Fibroblast of lung (primary cell): ENCODE measurements around the gene CELF5. TPM values are rescaled to one million over a fixed set of nuclear protein-coding genes. Genes with fewer than 3 reads are reported as not detected.

Source experiments
- DNase-seq, 2 donors: peaks; one replicate each; pipeline versions ENCODE4 v3.0.0 to v3.0.0-alpha.2; 2010; ENCODE audit warnings: low read depth in 2 of 2
- H2AFZ ChIP-seq: 2 replicates; pipeline ENCODE4 v1.5.1; 2012; ENCODE audit warnings: low read length, control low read depth, inconsistent platforms
- H3K27ac ChIP-seq: 2 replicates; pipeline ENCODE4 v1.5.1; 2011; ENCODE audit warnings: low read length, control low read depth; ENCODE audit not compliant: insufficient read depth
- H3K27me3 ChIP-seq: 2 replicates; pipeline ENCODE4 v1.5.1; 2011; ENCODE audit warnings: mild to moderate bottlenecking, low read length; ENCODE audit not compliant: control insufficient read depth, insufficient read depth
- H3K36me3 ChIP-seq: 2 replicates; pipeline ENCODE4 v1.5.1; 2011; ENCODE audit warnings: low read length; ENCODE audit not compliant: control insufficient read depth, insufficient read depth
- H3K4me1 ChIP-seq: 2 replicates; pipeline ENCODE4 v1.5.1; 2011; ENCODE audit warnings: low read length; ENCODE audit not compliant: control insufficient read depth, insufficient read depth; ENCODE audit errors: extremely low read depth
- H3K4me2 ChIP-seq: 2 replicates; pipeline ENCODE4 v1.5.1; 2011; ENCODE audit warnings: low read length, control low read depth; ENCODE audit not compliant: insufficient read depth; ENCODE audit errors: extremely low read depth
- H3K4me3 ChIP-seq, 4 experiments: fragments of 200-600 bp in 1 of 4; sonication (generic) in 1 of 4; replicated peaks in 1 of 4; 2 replicates each; pipeline ENCODE4 v1.5.1; 2011 to 2016; ENCODE audit warnings: low read length in 4 of 4, low read depth in 3 of 4, mild to moderate bottlenecking in 3 of 4, control low read depth in 2 of 4, inconsistent platforms in 1 of 4, mixed read lengths in 1 of 4; ENCODE audit not compliant: insufficient read depth in 1 of 4; ENCODE audit errors: control extremely low read depth in 1 of 4
- H3K79me2 ChIP-seq: 2 replicates; pipeline ENCODE4 v1.5.1; 2012; ENCODE audit warnings: mild to moderate bottlenecking, low read length, inconsistent platforms; ENCODE audit not compliant: control insufficient read depth, insufficient read depth
- H3K9ac ChIP-seq: 2 replicates; pipeline ENCODE4 v1.5.1; 2011; ENCODE audit warnings: mild to moderate bottlenecking, low read length, control low read depth; ENCODE audit not compliant: insufficient read depth
- H3K9me3 ChIP-seq: 2 replicates; pipeline ENCODE4 v1.5.1; 2012; ENCODE audit warnings: low read depth, low read length; ENCODE audit not compliant: control insufficient read depth, insufficient read depth
- H4K20me1 ChIP-seq: 2 replicates; pipeline ENCODE4 v1.5.1; 2011; ENCODE audit warnings: low read length; ENCODE audit not compliant: control insufficient read depth, insufficient read depth; ENCODE audit errors: extremely low read depth
- EZH2 ChIP-seq: IDR thresholded peaks from 2 replicates; pipeline ENCODE4 v1.5.1; 2012; ENCODE audit warnings: low read length, control low read depth, mild to moderate bottlenecking; ENCODE audit errors: missing control alignments
- polyA plus RNA-seq, 2 donors: library from polyadenylated mRNA; depleted of rRNA in 1 of 2; stranded (reverse) in 1 of 2; unstranded in 1 of 2; fragments of >200 nt; gene quantifications; 2 replicates each; pipeline ENCODE4 v1.2.1, GENCODE V29; 2011 to 2012; ENCODE audit warnings: missing spikeins in 1 of 2
- total RNA-seq: library from RNA; depleted of rRNA; stranded (reverse); fragments of >200 nt; gene quantifications from 2 replicates; pipeline ENCODE4 v1.2.1, GENCODE V29; 2014
- TF ChIP-seq, protein P1 (sequence below), 2 donors: IDR thresholded peaks in 1 of 2; conservative IDR thresholded peaks in 1 of 2; 1 replicate in 1 of 2; 2 replicates in 1 of 2; pipeline ENCODE4 v1.5.1; 2011 to 2012; ENCODE audit warnings: low read length in 2 of 2, control low read depth in 1 of 2, inconsistent platforms in 1 of 2, low read depth in 1 of 2, mild to moderate bottlenecking in 1 of 2

CELF5 gene
- total and polyA plus RNA-seq, 2 donors (not counting 1 experiment from before 2014, with no cell fraction given) = under 0.01 TPM; not detected in 1

DNA sequence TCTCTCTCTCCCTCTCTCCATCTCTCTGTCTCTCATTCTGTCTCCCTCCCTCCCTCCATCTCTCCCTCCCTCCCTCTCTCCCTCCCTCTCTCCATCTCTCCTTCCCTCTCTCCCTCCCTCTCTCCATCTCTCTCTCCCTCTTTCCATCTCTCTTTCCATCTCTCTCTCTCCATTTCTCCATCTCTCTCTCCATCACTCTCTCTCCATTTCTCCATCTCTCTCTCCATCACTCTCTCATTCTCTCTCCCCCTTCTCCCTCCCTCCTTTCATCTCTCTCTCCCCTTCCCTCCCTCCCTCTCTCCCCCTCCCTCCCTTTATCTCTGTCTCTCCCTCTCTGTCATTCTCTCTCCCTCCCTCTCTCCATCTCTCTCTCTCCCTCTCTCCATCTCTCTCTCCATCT is 86.2 kb downstream of the CELF5 start:
- Histone ChIP-seq H3K9me3 (no peaks in the 10 kb centered on the region), H3K79me2 (no peaks in the 10 kb centered on the region), H3K36me3 (no peaks in the 10 kb centered on the region), H3K4me3 (no peak overlapping the region), H2AFZ (no peak overlapping the region), H3K4me2 (no peak overlapping the region), H3K4me1 (no peaks in the 10 kb centered on the region), H3K27me3 (peaks cover 10% of the 10 kb centered on the region), H4K20me1 (no peaks in the 10 kb centered on the region), H3K27ac (no peak overlapping the region), H3K9ac (no peak overlapping the region)
- DNase-seq = no peak
- no peak for TF ChIP-seq EZH2
- TF ChIP-seq, protein P1, sequence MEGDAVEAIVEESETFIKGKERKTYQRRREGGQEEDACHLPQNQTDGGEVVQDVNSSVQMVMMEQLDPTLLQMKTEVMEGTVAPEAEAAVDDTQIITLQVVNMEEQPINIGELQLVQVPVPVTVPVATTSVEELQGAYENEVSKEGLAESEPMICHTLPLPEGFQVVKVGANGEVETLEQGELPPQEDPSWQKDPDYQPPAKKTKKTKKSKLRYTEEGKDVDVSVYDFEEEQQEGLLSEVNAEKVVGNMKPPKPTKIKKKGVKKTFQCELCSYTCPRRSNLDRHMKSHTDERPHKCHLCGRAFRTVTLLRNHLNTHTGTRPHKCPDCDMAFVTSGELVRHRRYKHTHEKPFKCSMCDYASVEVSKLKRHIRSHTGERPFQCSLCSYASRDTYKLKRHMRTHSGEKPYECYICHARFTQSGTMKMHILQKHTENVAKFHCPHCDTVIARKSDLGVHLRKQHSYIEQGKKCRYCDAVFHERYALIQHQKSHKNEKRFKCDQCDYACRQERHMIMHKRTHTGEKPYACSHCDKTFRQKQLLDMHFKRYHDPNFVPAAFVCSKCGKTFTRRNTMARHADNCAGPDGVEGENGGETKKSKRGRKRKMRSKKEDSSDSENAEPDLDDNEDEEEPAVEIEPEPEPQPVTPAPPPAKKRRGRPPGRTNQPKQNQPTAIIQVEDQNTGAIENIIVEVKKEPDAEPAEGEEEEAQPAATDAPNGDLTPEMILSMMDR (conservative IDR thresholded peaks at IDR 0.05 in 1 of 2, IDR thresholded peaks at IDR 0.05 in 1 of 2; ENCODE audit: low read depth in 1 of 2, low read length in 2 of 2) = no peak

DNA sequence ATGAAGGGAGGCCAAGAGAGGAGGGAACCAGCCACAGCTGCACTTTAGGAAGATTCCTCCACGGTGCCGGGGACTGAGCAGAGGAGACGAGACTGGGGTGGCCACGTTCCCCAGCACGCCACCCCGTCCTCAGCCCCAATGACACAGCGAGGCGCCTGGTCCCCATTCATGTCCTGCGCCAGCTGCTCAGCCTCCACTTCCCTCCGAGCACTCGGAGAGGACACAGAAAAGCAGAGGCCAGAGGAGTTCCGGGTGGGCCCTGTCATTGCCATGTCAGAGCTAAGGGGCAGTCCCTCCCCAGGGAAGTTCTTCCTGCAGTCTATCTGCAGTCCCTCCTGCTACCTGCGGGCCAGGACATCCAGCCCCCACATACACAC is 88.7 kb downstream of the CELF5 start:
- no peaks in the 10 kb centered on the region for H3K4me1 ChIP-seq
- H4K20me1 ChIP-seq = no peaks in the 10 kb centered on the region
- DNase-seq = no peak
- no peak overlapping the region for H2AFZ ChIP-seq
- no peak for TF ChIP-seq EZH2
- TF ChIP-seq, protein P1 (conservative IDR thresholded peaks at IDR 0.05 in 1 of 2, IDR thresholded peaks at IDR 0.05 in 1 of 2; ENCODE audit: low read depth in 1 of 2, low read length in 2 of 2) = no peak
- H3K9ac ChIP-seq = no peak overlapping the region
- H3K36me3 ChIP-seq = no peaks in the 10 kb centered on the region
- H3K27me3 ChIP-seq = peaks cover 10% of the 10 kb centered on the region
- H3K4me3 ChIP-seq = no peak overlapping the region
- no peaks in the 10 kb centered on the region for H3K79me2 ChIP-seq
- H3K27ac ChIP-seq = no peak overlapping the region
- H3K4me2 ChIP-seq = no peak overlapping the region
- no peaks in the 10 kb centered on the region for H3K9me3 ChIP-seq

DNA sequence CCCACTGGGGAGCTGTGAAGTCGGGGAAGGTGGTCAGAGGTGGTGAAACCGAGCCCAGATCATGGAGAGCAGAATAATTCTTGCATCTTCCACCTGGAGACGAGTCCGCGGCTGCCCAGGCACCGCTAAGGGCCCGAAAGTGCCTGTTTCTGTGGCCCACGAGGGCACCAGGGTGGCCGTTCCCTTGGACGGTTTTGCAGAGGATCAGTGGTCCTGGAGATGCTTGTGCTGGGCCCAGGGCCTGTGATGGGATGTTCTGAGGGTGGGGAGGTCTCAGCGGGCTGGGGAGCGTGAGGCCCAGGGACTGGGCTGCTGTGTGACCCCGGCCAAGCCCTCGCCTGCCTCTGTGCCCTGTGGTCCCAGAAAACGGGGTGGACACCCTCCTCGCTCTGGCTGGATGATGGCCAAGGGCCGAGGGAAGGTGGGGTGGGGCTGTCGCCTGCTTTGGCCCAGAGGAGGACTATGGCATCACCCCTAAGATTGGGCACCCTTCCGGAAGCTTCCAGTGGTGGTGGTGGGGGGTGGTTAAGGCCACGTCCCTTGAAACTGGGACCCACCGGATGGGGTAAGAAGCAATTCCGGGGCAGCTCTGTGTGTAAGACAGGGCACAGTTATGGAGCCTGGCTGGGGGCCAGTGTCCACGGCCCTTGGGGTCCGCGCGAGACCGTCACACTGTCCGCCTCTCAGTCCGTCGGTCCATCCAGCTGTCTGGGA is 90.7 kb downstream of the CELF5 start:
- Histone ChIP-seq H3K4me3 (no peak overlapping the region), H2AFZ (no peak overlapping the region), H3K36me3 (no peaks in the 10 kb centered on the region), H3K27ac (no peak overlapping the region), H3K79me2 (no peaks in the 10 kb centered on the region), H3K9ac (no peak overlapping the region), H3K27me3 (peaks cover 6% of the 10 kb centered on the region), H3K4me2 (no peak overlapping the region), H3K9me3 (no peaks in the 10 kb centered on the region), H4K20me1 (no peaks in the 10 kb centered on the region), H3K4me1 (no peaks in the 10 kb centered on the region)
- TF ChIP-seq EZH2 = no peak
- TF ChIP-seq, protein P1 (conservative IDR thresholded peaks at IDR 0.05 in 1 of 2, IDR thresholded peaks at IDR 0.05 in 1 of 2; ENCODE audit: low read depth in 1 of 2, low read length in 2 of 2) = no peak
- no peak for DNase-seq
